Measurements from ENCODE around the gene TFCP2L1. TPM values are rescaled to one million over a fixed set of nuclear protein-coding genes. Genes with fewer than 3 reads are reported as not detected.

TFCP2L1 gene
- total RNA-seq, 1 donor from 2014 or later = 0.02 TPM

GRCh38 chr2:121248766-121249343, 36.1 kb downstream of the TFCP2L1 start:
- H3K36me3 Mint-ChIP-seq (ENCODE audit: low read depth) = no peaks in the 10 kb centered on the region
- no peaks in the 10 kb centered on the region for H3K4me1 Mint-ChIP-seq (ENCODE audit: low read depth)
- DNase-seq (ENCODE audit: low spot score) = no peak
- no peak for TF ChIP-seq CTCF (IDR thresholded peaks at IDR 0.05)
- H3K27me3 Mint-ChIP-seq (ENCODE audit: low read depth) = peaks cover 31% of the 10 kb centered on the region
- H3K27ac Mint-ChIP-seq (ENCODE audit: unreplicated experiment) = no peak overlapping the region
- no peak overlapping the region for H3K4me3 Mint-ChIP-seq (ENCODE audit: unreplicated experiment)
- H3K9me3 Mint-ChIP-seq (ENCODE audit: low read depth) = no peaks in the 10 kb centered on the region

- no peaks in the 10 kb centered on the region for H3K36me3 Mint-ChIP-seq (ENCODE audit: low read depth)
- no peaks in the 10 kb centered on the region for H3K4me1 Mint-ChIP-seq (ENCODE audit: low read depth)
- TF ChIP-seq CTCF (IDR thresholded peaks at IDR 0.05) = no peak
- H3K4me3 Mint-ChIP-seq (ENCODE audit: unreplicated experiment) = no peak overlapping the region
- no peaks in the 10 kb centered on the region for H3K9me3 Mint-ChIP-seq (ENCODE audit: low read depth)
- peak overlapping the region; percentile 15 for H3K27ac Mint-ChIP-seq (ENCODE audit: unreplicated experiment)
- no peak for DNase-seq (ENCODE audit: low spot score)
- peaks cover 32% of the 10 kb centered on the region for H3K27me3 Mint-ChIP-seq (ENCODE audit: low read depth)
These were observed 37.0 kb downstream of the TFCP2L1 start for GRCh38 chr2:121247971-121248370.

DNA sequence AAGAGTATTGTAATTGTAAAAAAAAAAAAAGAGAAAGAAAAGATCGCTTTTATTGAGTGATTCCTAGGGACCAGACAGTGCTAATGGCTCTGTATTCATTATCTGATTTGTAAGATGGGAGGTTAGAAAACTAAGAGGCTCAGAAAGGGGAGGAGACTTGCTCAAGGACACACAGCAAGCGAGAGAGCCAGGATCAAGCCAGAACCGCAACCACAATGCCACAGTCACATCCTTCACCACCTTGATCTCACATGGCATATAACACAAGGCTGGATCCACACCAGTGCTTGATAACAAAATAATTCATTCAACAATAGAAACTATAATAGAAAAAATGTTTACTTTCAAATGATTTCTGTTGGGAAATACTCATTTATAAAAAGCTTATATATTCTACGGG, 37.5 kb downstream of the TFCP2L1 start:
- no peak for TF ChIP-seq CTCF (IDR thresholded peaks at IDR 0.05)
- H3K27me3 Mint-ChIP-seq (ENCODE audit: low read depth) = peaks cover 34% of the 10 kb centered on the region
- no peaks in the 10 kb centered on the region for H3K4me1 Mint-ChIP-seq (ENCODE audit: low read depth)
- no peaks in the 10 kb centered on the region for H3K36me3 Mint-ChIP-seq (ENCODE audit: low read depth)
- H3K4me3 Mint-ChIP-seq (ENCODE audit: unreplicated experiment) = no peak overlapping the region
- no peak for DNase-seq (ENCODE audit: low spot score)
- H3K27ac Mint-ChIP-seq (ENCODE audit: unreplicated experiment) = no peak overlapping the region
- H3K9me3 Mint-ChIP-seq (ENCODE audit: low read depth) = no peaks in the 10 kb centered on the region

DNA sequence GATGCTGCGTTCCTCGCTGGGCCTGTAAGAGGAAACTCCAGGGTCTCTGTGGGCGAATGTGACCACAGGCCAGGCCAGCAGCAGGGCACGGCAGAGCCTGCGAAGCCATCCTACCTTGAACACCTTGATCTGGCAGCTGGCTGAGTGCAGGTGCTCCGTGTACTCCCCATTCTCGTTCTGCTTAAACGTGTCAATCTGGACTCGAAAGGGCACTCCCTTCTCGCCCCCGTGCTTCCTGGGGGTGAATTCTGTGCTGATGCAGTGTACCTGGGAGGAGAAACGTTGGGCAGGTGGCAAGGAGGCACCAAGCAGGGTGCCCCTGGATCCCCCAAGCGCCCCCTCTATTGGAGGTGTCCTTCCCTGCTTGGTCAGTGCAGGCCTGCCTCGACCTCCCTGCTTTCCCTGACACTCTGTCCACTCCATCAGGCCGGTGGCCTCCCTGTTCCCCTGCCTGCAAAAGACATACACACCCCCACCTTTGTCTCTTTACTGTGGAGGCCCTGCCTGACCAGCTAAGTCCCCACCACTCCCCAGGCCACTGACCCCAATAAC, 38.2 kb downstream of the TFCP2L1 start:
- H3K9me3 Mint-ChIP-seq (ENCODE audit: low read depth) = no peaks in the 10 kb centered on the region
- peaks cover 33% of the 10 kb centered on the region for H3K27me3 Mint-ChIP-seq (ENCODE audit: low read depth)
- no peaks in the 10 kb centered on the region for H3K36me3 Mint-ChIP-seq (ENCODE audit: low read depth)
- no peak for DNase-seq (ENCODE audit: low spot score)
- H3K27ac Mint-ChIP-seq (ENCODE audit: unreplicated experiment) = no peak overlapping the region
- no peaks in the 10 kb centered on the region for H3K4me1 Mint-ChIP-seq (ENCODE audit: low read depth)
- TF ChIP-seq CTCF (IDR thresholded peaks at IDR 0.05) = no peak
- H3K4me3 Mint-ChIP-seq (ENCODE audit: unreplicated experiment) = no peak overlapping the region

DNA sequence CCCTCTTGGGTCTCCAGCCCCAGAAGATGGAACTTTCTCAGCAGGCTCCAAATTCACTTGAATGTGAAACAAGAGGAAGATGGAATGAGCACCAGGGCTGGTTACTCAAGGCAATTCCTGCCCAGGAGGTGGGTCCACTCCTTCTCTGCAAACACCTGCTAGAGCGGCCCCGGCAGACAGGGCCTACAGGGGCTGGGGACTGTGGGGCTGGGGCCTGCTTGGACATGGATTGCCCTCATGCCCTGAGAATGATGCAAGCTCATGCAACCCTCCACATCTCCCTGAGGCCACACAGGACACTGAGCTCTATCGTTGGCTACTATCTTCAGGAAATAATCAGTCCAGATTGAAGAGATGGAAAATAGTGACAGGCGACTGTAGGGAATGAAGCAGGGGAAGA, 39.1 kb downstream of the TFCP2L1 start:
- no peaks in the 10 kb centered on the region for H3K36me3 Mint-ChIP-seq (ENCODE audit: low read depth)
- no peaks in the 10 kb centered on the region for H3K4me1 Mint-ChIP-seq (ENCODE audit: low read depth)
- H3K27me3 Mint-ChIP-seq (ENCODE audit: low read depth) = peaks cover 31% of the 10 kb centered on the region
- no peaks in the 10 kb centered on the region for H3K9me3 Mint-ChIP-seq (ENCODE audit: low read depth)
- TF ChIP-seq CTCF (IDR thresholded peaks at IDR 0.05) = no peak
- DNase-seq (ENCODE audit: low spot score) = no peak
- H3K27ac Mint-ChIP-seq (ENCODE audit: unreplicated experiment) = no peak overlapping the region
- no peak overlapping the region for H3K4me3 Mint-ChIP-seq (ENCODE audit: unreplicated experiment)
